Mucosa of rectum (tissue), 2 donors: ENCODE results near the gene PSMA2.
"Not testable (repeated sequence)": the region's sequence is repeated elsewhere in the genome, so short reads cannot be mapped to it uniquely, and the experiment has no call there.

ENCODE experiments used
- H3K27ac ChIP-seq, 2 donors: one replicate each; pipeline ENCODE4 v1.7.0; 2013; ENCODE audit warnings: inconsistent platforms in 2 of 2, low read depth in 2 of 2, low read length in 2 of 2
- H3K27me3 ChIP-seq, 2 donors: one replicate each; pipeline ENCODE4 v1.7.0; 2013; ENCODE audit warnings: low read length in 2 of 2; ENCODE audit not compliant: control insufficient read depth in 2 of 2, insufficient read depth in 2 of 2
- H3K36me3 ChIP-seq, 2 donors: one replicate each; pipeline ENCODE4 v1.7.0; 2013; ENCODE audit warnings: low read length in 2 of 2; ENCODE audit not compliant: control insufficient read depth in 2 of 2, insufficient read depth in 2 of 2
- H3K4me1 ChIP-seq, 2 donors: one replicate each; pipeline ENCODE4 v1.7.0; 2013; ENCODE audit warnings: low read length in 2 of 2, mild to moderate bottlenecking in 1 of 2; ENCODE audit not compliant: control insufficient read depth in 2 of 2, insufficient read depth in 2 of 2
- H3K4me3 ChIP-seq, 2 donors: one replicate each; pipeline ENCODE4 v1.7.0; 2013; ENCODE audit warnings: low read length in 2 of 2
- H3K9ac ChIP-seq, 2 donors: one replicate each; pipeline ENCODE4 v1.7.0; 2013; ENCODE audit warnings: low read length in 2 of 2, low read depth in 1 of 2, mild to moderate bottlenecking in 1 of 2
- H3K9me3 ChIP-seq, 2 donors: one replicate each; pipeline ENCODE4 v1.7.0; 2013; ENCODE audit warnings: low read length in 2 of 2; ENCODE audit not compliant: control insufficient read depth in 2 of 2
- donor health status: healthy.
- donor health status: Normal muscosa, but diverticular disease.

PSMA2 gene

GRCh38 chr7:42885183-42885582 is 46.8 kb downstream of the PSMA2 start:
- H3K36me3 ChIP-seq, H3K27ac ChIP-seq, H3K27me3 ChIP-seq: not testable (repeated sequence)

GRCh38 chr7:42883950-42884349 is 48.0 kb downstream of the PSMA2 start:
- Histone ChIP-seq H3K27me3 (no peaks in the 10 kb centered on the region), H3K4me3 (no peak overlapping the region), H3K9me3 (no peaks in the 10 kb centered on the region), H3K9ac (no peak overlapping the region), H3K36me3 (no peaks in the 10 kb centered on the region), H3K27ac (no peak overlapping the region), H3K4me1 (peaks cover 0 to 10% of the 10 kb centered on the region in 2 donors)

More at GRCh38 chr7:42885183-42885582, 46.8 kb downstream of the PSMA2 start:
- peaks cover 0 to 14% of the 10 kb centered on the region in 2 donors for H3K4me1 ChIP-seq
- not testable (repeated sequence) for H3K9me3 ChIP-seq, H3K9ac ChIP-seq, H3K4me3 ChIP-seq

GRCh38 chr7:42880392-42880791 is 51.6 kb downstream of the PSMA2 start:
- no peak overlapping the region for H3K27ac ChIP-seq
- H3K4me3 ChIP-seq = no peak overlapping the region
- no peak overlapping the region for H3K9ac ChIP-seq
- H3K36me3 ChIP-seq = no peaks in the 10 kb centered on the region
- H3K9me3 ChIP-seq = no peaks in the 10 kb centered on the region
- H3K27me3 ChIP-seq = no peaks in the 10 kb centered on the region
- H3K4me1 ChIP-seq = no peaks in the 10 kb centered on the region

GRCh38 chr7:42878303-42878702 is 53.7 kb downstream of the PSMA2 start:
- Histone ChIP-seq H3K9me3 (no peaks in the 10 kb centered on the region), H3K4me1 (no peaks in the 10 kb centered on the region), H3K4me3 (no peak overlapping the region), H3K27ac (peak overlapping the region in 1 of 2 donors; percentile 13), H3K27me3 (no peaks in the 10 kb centered on the region), H3K9ac (no peak overlapping the region), H3K36me3 (no peaks in the 10 kb centered on the region)

GRCh38 chr7:42877862-42878261 is 54.1 kb downstream of the PSMA2 start:
- Histone ChIP-seq H3K9me3 (no peaks in the 10 kb centered on the region), H3K9ac (no peak overlapping the region), H3K36me3 (no peaks in the 10 kb centered on the region), H3K27ac (no peak overlapping the region), H3K4me3 (no peak overlapping the region), H3K4me1 (no peaks in the 10 kb centered on the region), H3K27me3 (no peaks in the 10 kb centered on the region)

- no peaks in the 10 kb centered on the region for H3K36me3 ChIP-seq
- no peaks in the 10 kb centered on the region for H3K9me3 ChIP-seq
- no peaks in the 10 kb centered on the region for H3K4me1 ChIP-seq
- H3K27ac ChIP-seq = no peak overlapping the region
- H3K4me3 ChIP-seq = no peak overlapping the region
- H3K9ac ChIP-seq = no peak overlapping the region
- no peaks in the 10 kb centered on the region for H3K27me3 ChIP-seq
Observed at GRCh38 chr7:42876182-42877068, 55.5 kb downstream of the PSMA2 start.

GRCh38 chr7:42869131-42870020 is 62.6 kb downstream of the PSMA2 start:
- Histone ChIP-seq H3K4me3 (no peak overlapping the region), H3K9me3 (no peaks in the 10 kb centered on the region), H3K27me3 (no peaks in the 10 kb centered on the region), H3K36me3 (no peaks in the 10 kb centered on the region), H3K27ac (no peak overlapping the region), H3K4me1 (no peaks in the 10 kb centered on the region), H3K9ac (no peak overlapping the region)

GRCh38 chr7:42868480-42868879 is 63.5 kb downstream of the PSMA2 start:
- no peak overlapping the region for H3K9ac ChIP-seq
- no peaks in the 10 kb centered on the region for H3K9me3 ChIP-seq
- no peaks in the 10 kb centered on the region for H3K36me3 ChIP-seq
- no peaks in the 10 kb centered on the region for H3K4me1 ChIP-seq
- H3K4me3 ChIP-seq = no peak overlapping the region
- H3K27me3 ChIP-seq = no peaks in the 10 kb centered on the region
- H3K27ac ChIP-seq = no peak overlapping the region
